CD4-positive, alpha-beta T cell treated with Interleukin-4 for 4 hours (primary cell): ENCODE data around the gene IFIT3.
A peak's percentile ranks its signal among the peaks of the same experiment; 100 is the strongest.
"Not testable (repeated sequence)": the region's sequence is repeated elsewhere in the genome, so short reads cannot be mapped to it uniquely, and the experiment has no call there.

Experiments used
- DNase-seq: peaks from one replicate; pipeline ENCODE4 v3.0.0-alpha.2; 2020

The IFIT3 gene

DNA sequence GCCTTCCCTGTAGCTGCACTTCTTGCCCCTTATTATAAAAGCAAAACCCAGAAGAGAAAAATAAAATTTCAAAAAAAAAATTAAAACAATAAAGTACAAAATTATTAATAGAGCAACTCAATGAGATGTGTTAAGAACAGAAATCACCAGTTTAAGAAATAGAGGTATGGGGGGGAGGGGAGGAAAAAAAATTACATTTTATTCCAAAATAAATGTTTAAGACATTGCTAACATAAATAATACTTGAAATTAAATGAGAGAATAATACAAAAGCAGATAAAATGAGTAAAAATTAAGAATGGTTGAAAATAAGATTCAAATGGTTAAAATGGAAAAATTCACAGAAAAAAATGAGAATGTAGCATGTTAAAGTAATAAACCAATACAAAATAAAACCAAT lies 22.9 kb upstream of the IFIT3 start:
- DNase-seq = no peak

DNA sequence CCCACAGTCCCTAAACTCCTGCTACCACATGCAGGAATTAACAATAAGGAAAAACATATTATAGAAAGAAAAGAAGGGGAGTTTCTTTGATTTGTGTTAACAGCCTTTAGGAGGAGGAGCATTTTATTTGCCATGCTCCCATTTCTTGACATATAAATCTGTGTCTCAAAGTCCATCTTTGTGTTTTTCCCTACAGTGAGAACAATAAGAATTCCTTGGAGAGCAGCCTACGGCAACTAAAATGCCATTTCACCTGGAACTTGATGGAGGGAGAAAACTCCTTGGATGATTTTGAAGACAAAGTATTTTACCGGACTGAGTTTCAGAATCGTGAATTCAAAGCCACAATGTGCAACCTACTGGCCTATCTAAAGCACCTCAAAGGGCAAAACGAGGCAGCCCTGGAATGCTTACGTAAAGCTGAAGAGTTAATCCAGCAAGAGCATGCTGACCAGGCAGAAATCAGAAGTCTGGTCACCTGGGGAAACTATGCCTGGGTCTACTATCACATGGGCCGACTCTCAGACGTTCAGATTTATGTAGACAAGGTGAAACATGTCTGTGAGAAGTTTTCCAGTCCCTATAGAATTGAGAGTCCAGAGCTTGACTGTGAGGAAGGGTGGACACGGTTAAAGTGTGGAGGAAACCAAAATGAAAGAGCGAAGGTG lies 21.9 kb upstream of the IFIT3 start:
- DNase-seq = no peak

DNA sequence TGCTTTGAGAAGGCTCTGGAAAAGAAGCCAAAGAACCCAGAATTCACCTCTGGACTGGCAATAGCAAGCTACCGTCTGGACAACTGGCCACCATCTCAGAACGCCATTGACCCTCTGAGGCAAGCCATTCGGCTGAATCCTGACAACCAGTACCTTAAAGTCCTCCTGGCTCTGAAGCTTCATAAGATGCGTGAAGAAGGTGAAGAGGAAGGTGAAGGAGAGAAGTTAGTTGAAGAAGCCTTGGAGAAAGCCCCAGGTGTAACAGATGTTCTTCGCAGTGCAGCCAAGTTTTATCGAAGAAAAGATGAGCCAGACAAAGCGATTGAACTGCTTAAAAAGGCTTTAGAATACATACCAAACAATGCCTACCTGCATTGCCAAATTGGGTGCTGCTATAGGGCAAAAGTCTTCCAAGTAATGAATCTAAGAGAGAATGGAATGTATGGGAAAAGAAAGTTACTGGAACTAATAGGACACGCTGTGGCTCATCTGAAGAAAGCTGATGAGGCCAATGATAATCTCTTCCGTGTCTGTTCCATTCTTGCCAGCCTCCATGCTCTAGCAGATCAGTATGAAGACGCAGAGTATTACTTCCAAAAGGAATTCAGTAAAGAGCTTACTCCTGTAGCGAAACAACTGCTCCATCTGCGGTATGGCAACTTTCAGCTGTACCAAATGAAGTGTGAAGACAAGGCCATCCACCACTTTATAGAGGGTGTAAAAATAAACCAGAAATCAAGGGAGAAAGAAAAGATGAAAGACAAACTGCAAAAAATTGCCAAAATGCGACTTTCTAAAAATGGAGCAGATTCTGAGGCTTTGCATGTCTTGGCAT lies 21.1 kb upstream of the IFIT3 start:
- no peak for DNase-seq

DNA sequence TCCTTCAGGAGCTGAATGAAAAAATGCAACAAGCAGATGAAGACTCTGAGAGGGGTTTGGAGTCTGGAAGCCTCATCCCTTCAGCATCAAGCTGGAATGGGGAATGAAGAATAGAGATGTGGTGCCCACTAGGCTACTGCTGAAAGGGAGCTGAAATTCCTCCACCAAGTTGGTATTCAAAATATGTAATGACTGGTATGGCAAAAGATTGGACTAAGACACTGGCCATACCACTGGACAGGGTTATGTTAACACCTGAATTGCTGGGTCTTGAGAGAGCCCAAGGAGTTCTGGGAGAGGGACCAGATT lies 20.6 kb upstream of the IFIT3 start:
- no peak for DNase-seq

DNA sequence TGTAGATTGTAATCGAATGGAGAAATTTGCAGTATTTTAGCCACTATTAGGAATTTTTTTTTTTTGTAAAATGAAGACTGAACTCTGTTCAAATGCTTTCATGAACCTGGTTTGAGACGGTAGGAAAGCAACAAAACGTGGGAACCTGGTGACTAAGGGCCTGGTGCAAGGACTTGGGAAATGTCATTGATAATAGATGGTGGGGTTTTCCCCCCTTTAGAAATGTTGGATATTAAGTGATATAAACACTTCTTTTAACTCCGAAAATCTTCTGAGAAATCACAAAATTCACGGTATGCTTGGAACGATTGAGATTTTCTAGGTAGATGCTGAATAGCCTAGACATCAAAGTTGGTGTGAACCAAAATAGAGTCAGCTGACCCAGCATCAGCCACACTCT lies 19.5 kb upstream of the IFIT3 start:
- no peak for DNase-seq

DNA sequence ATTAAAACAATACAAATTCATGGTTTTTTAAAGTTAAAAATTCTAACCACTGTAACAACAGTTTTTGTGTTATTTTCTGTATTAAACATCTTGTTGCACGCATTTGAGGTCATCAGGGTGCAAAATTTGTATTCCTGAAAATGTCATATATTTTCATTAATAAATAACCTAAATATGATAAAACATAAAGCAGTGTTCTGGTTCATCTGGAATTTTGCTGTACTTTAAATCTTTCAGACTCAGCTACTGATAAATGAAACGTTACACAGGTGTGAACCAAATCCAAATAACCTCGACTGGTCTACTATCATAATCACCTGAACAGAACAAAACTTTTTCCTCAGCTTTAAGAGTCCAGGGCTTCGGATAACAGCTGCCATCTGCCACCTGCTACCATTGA lies 19.1 kb upstream of the IFIT3 start:
- DNase-seq = no peak

DNA sequence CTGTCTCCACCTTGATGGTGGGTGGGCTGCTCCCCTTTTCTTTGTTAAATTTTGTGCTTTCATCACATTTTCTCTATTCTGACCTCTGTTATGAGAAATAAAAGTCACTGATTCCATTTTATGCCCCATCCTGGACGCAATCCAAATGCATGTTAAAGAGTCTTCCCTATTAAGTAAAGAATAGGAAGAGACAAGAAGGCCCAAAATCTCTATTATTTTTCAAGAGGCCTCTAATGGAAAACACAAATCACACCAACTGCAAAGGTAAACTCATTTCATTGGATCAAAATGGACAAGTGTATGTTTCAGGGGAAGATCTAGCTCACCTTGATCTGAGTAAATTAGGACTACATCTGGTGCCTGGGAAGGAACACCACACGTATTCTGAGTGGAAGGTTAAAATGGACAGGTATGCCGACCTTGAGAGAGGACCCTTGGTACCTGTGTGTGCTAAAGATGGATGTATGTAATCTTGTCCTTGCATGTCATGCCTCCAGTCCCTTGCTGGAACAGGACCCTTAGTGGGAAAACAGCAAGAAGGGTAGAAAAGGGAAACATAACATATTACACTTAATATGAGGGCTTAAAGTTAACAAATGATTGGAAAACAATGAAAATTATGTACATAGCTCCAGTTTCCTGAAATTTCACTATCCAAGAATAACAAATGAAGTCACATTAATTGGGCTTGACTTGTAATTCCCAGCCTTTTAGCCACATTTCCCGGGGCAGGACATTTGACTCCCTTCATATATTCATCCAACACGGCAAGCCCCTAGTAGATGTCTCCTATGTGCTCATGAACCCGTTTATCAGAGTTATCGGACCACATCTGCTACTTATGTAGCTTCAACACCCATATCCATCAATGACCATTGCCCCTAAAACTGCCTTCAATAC lies 18.4 kb upstream of the IFIT3 start:
- no peak for DNase-seq

DNA sequence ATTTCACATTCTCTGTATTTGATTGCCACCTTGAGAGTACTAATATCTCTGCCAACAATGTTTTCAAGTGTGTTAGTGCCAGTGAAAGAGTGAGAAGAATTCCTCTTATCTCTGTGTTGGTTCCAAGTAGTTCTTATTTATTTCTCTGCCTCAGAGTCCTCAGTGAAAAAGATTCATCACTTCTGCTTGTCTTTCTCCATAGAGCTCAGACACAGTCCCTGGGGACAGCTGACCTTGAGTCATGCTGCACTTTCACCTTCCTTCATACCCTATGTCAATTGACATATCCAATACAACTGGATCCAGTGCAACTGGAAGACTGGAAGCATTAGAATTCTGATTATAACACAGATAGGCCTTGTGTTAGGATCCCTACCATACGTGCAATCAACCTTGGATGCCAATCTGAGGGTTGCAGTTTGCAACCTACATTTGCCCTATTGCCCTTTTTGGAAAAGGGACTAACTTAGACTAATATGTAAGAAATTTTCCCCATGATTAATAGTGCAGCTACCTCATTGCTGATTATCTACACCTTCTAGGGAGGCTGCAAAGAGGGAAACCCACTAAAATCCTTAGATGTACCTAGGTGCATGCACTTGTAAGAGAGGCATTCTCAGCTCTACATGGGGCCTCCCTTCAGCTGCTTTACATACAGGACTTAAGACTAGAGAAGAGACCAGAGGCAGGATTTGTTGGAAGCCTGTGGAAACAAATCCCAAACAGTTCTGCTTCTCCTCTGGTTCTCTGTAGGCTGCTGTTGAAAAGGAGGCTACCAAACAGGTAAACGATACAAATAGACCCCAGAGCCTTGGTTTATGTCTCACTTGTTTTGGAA lies 17.5 kb upstream of the IFIT3 start:
- DNase-seq = no peak

DNA sequence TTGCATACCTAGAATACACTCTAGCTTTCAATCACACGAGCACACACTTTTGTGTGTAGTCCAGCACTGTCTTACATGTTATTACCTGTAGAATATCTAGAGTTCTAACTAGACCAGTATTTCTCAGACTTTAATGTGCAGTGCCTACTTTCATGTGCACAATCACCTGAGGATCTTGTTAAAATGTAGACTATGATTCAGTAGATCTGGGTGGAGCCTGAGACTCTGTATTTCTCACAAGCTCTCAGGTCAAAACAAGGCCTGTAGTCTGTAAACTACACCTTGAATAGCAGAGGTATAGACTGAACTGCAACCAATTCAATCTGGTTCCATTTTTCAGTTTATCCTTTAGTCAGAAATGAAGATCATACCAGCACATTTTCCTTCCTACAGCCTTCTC lies 14.8 kb upstream of the IFIT3 start:
- no peak for DNase-seq

DNA sequence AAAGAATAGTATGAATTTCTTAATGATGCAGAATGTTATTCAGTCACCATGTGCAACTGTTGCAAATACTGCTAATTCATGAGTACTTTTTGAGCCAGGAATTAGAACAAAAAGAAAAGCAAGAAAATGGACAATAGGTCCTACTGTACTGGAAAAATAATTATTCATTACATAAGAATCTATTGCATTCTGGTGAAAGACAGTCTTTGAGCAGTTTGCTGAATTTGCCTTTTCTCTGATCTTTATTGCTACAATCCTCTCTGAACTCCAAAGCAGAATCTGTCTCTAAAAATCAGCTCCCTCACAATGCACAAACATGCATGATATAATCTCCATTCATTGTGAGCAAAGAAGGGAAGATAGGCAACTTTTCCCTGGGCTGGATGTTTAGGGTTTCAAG lies 13.1 kb upstream of the IFIT3 start:
- no peak for DNase-seq

DNA sequence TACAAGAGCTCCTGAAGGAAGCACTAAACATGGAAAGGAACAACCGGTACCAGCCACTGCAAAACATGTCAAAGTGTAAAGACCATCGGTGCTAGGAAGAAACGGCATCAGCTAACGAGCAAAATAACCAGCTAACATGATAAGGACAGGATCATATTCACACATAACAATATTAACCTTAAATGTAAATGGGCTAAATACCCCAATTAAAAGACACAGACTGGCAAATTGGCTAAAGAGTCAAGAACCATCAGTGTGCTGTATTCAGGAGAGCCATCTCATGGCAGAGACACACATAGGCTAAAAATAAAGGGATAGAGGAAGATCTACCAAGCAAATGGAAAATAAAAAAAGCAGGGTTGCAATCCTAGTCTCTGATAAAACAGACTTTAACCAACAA lies 9.8 kb upstream of the IFIT3 start:
- DNase-seq = not testable (repeated sequence)

DNA sequence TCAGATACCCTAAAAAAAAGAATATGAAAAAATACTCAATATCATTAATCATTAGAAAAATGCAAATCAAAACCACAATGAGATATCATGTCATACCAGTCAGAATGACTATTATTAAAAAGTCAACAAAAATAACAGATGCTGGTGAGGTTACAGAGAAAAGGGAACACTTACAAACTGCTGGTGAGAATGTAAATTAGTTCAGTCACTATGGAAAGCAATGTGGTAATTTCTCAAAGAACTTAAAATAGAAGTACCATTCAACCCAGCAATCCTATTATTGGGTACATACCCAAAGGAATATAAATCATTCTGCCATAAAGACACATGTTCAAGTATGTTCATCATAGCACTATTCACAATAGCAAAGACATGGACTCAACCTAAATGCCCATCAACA lies 2.7 kb upstream of the IFIT3 start:
- not testable (repeated sequence) for DNase-seq

DNA sequence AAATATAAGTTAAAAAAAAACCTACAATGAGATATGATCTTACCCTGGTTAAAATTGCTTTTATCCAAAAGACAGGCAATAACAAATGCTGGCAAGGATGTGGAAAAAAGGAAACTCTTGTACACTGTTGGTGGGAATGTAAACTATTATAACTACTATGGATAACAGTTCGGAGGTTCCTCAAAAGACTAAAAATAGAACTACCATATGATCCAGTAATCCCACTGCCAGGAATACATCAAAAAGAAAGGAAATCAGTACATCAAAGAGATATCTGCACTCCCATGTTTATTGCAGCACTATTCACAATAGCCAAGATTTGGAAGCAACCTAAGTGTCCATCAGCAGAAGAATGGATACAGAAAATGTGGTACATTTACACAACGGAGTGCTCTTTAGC lies 1.9 kb upstream of the IFIT3 start:
- DNase-seq = not testable (repeated sequence)

DNA sequence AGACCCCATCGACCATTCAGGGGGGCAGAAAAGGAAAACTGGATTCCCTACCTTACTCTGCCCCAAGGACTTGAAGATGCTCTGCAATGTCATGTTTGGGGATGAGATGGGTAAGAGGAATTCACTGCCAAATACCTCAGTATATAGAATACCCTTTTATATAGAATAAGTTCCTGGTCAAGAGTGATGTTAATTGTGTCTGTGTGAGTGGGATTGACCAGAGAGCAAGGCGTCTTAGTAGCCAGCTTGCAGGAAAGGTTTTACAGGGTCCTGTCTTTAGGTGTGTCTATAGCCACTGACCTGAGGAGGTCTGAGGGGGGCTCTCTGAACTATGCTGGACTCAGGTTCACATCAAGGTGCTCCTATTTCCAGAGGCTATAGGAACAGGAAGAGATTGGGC lies 1.4 kb downstream of the IFIT3 start:
- no peak for DNase-seq

DNA sequence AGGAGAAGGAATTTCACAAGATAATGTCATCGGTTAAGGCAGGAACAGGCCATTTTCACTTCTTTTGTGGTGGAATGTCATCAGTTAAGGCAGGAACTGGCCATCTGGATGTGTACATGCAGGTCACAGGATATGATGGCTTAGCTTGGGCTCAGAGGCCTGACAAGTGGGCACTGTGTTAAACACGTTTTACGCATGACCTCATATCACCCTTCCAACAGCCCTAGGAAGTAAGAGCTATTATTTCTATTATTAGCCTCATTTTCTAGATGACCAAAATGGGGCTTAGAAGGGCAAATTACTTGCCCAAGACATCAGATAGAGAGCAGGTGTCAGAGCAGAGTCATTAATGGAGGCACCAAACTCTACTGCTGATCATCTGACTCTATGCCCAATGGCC lies 2.2 kb downstream of the IFIT3 start:
- DNase-seq = not testable (repeated sequence)

DNA sequence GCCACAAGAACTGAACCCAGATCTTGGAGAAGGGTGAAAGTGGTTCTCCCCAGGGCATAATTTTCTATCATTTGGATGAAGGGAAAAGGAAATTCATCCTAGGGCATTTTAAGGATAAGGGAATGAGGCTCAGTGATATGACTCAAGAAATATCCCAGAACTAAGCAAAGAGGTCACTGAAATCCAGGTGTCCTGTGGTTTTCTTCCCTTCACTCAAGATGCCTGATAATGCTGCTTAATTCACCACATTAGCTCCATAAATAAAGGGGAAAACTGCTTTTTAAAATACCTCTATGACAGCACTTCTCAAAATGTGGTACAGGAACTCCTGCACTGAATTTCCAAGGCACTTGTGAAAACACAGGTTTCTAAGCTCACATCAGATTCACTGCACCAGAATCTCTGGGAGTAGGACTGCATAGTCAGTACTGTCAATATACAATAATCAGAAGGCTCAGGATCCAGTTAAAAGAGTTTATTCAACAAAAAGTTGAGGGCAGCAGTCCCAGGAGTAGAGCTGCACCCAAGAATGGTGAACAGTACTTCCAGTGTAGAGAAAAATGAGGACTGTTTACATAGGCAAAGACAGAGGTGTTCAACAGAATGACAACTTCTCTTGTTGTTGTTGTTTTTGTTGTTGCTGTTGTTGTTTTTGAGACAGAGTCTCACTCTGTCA lies 2.9 kb downstream of the IFIT3 start:
- DNase-seq = no peak

DNA sequence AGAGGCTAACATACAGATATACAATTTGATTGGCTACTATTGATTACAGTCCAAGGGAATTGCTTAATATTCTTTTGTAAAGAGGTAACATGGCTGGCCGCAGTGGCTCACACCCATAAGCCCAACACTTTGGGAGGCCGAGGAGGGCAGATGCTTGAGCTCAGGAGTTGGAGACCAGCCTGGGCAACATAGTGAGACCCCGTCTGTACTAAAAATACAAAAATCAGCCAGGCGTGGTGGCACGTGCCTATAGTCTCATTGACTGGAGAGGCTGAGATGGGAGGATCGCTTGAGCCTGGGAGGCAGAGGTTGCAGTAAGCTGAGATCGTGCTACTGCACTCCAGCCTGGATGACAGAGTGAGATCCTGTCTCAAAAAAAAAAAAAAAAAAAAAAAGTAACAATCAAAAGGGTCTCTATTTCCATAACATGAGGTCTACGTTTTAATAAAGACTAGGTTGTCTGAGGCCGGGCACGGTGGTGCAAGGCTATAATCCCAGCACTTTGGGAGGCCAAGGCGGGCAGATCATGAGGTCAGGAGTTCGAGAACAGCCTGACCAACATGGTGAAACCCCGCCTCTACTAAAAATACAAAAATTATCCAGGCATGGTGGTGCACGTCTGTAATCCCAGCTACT lies 3.8 kb downstream of the IFIT3 start:
- DNase-seq = not testable (repeated sequence)

DNA sequence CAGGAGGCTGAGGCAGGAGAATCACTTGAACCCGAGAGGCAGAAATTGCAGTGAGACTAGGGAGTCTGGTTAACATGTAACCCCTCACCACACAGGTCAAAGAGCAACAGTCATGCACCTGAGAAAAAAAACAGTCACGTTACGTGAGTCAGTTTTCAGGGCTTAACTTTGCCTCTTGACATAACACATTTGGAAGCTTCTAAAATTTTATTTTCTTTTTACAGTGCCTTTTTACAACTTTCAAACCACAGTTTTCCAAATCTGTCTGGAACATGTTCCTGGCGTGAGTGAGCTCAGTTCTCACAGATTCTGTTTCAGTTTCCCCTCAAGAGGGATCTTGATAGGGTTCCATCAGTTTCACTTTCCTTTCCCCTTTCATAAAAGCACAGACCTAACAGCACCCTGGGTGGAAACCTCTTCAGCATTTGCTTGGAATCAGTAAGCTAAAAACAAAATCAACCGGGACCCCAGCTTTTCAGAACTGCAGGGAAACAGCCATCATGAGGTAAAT lies 4.4 kb downstream of the IFIT3 start:
- peak; percentile 70 for DNase-seq

DNA sequence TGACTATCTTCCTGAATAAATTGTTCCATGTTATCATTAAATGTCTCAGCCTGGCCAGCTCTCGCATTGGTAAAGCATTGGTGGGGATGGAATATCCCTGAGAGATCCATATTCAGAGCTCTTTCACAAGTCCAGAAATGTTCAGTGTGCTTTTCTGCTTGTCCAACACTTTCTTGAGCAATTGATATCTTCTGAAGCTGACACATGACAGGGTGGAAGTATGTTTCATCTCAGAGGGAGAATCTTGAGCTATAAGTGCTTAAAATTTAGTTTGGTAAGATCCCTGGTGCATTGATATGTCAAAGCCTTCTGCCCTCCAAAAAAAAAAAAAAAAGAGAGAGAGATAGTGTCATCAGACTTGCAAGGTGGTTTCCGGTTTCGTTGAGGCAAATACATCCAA lies 7.4 kb downstream of the IFIT3 start:
- DNase-seq = no peak

DNA sequence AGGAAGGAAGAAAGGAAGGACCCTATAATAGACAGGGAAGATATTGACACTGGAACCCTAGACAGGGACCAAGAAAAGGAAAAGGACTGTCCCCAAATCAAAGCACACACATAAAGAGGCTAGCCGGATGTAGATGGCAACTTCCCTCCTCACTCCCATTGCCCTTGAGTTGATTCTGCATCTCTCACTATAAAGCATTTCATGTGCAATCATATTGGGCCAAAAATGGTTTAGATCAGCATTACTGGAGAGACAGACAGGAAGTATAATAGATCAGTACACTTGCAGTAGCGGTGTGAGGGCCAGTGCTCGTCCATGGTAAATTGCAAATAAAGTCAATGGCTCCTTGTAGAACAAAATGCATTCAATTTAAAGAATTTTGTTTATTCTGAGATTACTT lies 8.4 kb downstream of the IFIT3 start:
- no peak for DNase-seq

DNA sequence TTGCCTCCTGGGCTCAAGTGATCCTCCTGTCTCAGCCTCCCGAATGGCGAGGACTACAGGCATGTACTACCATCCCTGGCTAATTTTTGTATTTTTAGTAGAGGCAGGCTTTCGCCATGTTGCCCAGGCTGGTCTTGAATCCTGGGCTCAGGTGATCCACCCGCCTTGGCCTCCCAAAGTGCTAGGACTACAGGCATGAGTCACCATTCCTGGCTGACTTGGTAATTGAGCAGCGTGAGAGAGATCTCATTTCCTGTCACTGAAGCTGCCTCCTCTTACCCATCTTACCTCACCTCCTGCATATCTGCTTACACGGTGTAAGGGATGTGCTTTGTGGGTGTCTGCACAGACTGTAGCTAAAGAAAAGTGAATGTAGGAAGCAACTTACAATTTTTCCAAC lies 9.7 kb downstream of the IFIT3 start:
- peak; percentile 67 for DNase-seq

DNA sequence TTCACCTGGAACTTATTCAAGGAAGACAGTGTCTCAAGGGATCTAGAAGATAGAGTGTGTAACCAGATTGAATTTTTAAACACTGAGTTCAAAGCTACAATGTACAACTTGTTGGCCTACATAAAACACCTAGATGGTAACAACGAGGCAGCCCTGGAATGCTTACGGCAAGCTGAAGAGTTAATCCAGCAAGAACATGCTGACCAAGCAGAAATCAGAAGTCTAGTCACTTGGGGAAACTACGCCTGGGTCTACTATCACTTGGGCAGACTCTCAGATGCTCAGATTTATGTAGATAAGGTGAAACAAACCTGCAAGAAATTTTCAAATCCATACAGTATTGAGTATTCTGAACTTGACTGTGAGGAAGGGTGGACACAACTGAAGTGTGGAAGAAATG lies 10.9 kb downstream of the IFIT3 start:
- no peak for DNase-seq
